ENCODE measurements around the gene HELZ.
"Not testable (repeated sequence)": the region's sequence is repeated elsewhere in the genome, so short reads cannot be mapped to it uniquely, and the experiment has no call there.

HELZ gene

GRCh38 chr17:67138392-67138791, 106.6 kb downstream of the HELZ start:
- DNase-seq, result no peak

- DNase-seq, result no peak
Observed at GRCh38 chr17:67137860-67138259, 107.1 kb downstream of the HELZ start.

GRCh38 chr17:67137026-67137370, 108.0 kb downstream of the HELZ start:
- DNase-seq, result no peak

GRCh38 chr17:67136191-67137025, 108.6 kb downstream of the HELZ start:
- no peak for DNase-seq

GRCh38 chr17:67133161-67133560, 111.8 kb downstream of the HELZ start:
- DNase-seq, result no peak

GRCh38 chr17:67132366-67132765, 112.6 kb downstream of the HELZ start:
- DNase-seq, result no peak

- no peak for DNase-seq
Observed at GRCh38 chr17:67130768-67131167, 114.2 kb downstream of the HELZ start.

- DNase-seq, result no peak
Observed at GRCh38 chr17:67129283-67129682, 115.7 kb downstream of the HELZ start.

GRCh38 chr17:67128700-67129099, 116.3 kb downstream of the HELZ start:
- no peak for DNase-seq

GRCh38 chr17:67127925-67128324, 117.1 kb downstream of the HELZ start:
- no peak for DNase-seq

- DNase-seq, result no peak
Observed at GRCh38 chr17:67126983-67127382, 118.0 kb downstream of the HELZ start.

GRCh38 chr17:67126543-67126942, 118.5 kb downstream of the HELZ start:
- not testable (repeated sequence) for DNase-seq

GRCh38 chr17:67125924-67126323, 119.1 kb downstream of the HELZ start:
- DNase-seq, result no peak

- DNase-seq, result no peak
Observed at GRCh38 chr17:67125417-67125816, 119.6 kb downstream of the HELZ start.

GRCh38 chr17:67124450-67125148, 120.4 kb downstream of the HELZ start:
- DNase-seq, result no peak

- no peak for DNase-seq
Observed at GRCh38 chr17:67123699-67124098, 121.3 kb downstream of the HELZ start.

- DNase-seq, result no peak
Observed at GRCh38 chr17:67121316-67121891, 123.6 kb downstream of the HELZ start.

GRCh38 chr17:67119102-67119501, 125.9 kb downstream of the HELZ start:
- DNase-seq, result no peak

- DNase-seq, result no peak
Observed at GRCh38 chr17:67116045-67116575, 128.9 kb downstream of the HELZ start.

- DNase-seq, result no peak
Observed at GRCh38 chr17:67115401-67115800, 129.6 kb downstream of the HELZ start.

GRCh38 chr17:67113486-67113885, 131.5 kb downstream of the HELZ start:
- no peak for DNase-seq

GRCh38 chr17:67111808-67112207, 133.2 kb downstream of the HELZ start:
- DNase-seq, result no peak

- no peak for DNase-seq
Observed at GRCh38 chr17:67111327-67111726, 133.7 kb downstream of the HELZ start.

- no peak for DNase-seq
Observed at GRCh38 chr17:67110619-67111018, 134.4 kb downstream of the HELZ start.
